HUES6 (cell line): ENCODE measurements around the gene GPATCH1.
"Not testable (repeated sequence)": the region's sequence is repeated elsewhere in the genome, so short reads cannot be mapped to it uniquely, and the experiment has no call there.

Experiments used
- H3K27ac ChIP-seq: 2 replicates; pipeline ENCODE4 v1.7.0; 2013; ENCODE audit warnings: low read depth, mild to moderate bottlenecking, low read length, inconsistent platforms
- H3K27me3 ChIP-seq: 2 replicates; pipeline ENCODE4 v1.6.1; 2013; ENCODE audit warnings: low read length; ENCODE audit not compliant: control insufficient read depth, insufficient read depth
- H3K36me3 ChIP-seq: 2 replicates; pipeline ENCODE4 v1.6.1; 2013; ENCODE audit warnings: low read length; ENCODE audit not compliant: control insufficient read depth, insufficient read depth
- H3K4me1 ChIP-seq: 2 replicates; pipeline ENCODE4 v1.6.1; 2013; ENCODE audit warnings: low read length; ENCODE audit not compliant: control insufficient read depth, insufficient read depth
- H3K4me3 ChIP-seq: 2 replicates; pipeline ENCODE4 v1.5.1; 2013; ENCODE audit warnings: low read depth, low read length
- H3K9ac ChIP-seq: one replicate; pipeline ENCODE4 v1.6.1; 2013; ENCODE audit warnings: mild to moderate bottlenecking, low read length
- H3K9me3 ChIP-seq: 2 replicates; pipeline ENCODE4 v1.6.1; 2013; ENCODE audit warnings: low read depth, low read length; ENCODE audit not compliant: control insufficient read depth, insufficient read depth

Gene GPATCH1

GRCh38 chr19:33041828-33042160 is 39.2 kb upstream of the GPATCH1 start:
- H3K36me3 ChIP-seq, H3K4me3 ChIP-seq, H3K9me3 ChIP-seq, H3K27ac ChIP-seq, H3K27me3 ChIP-seq, H3K9ac ChIP-seq: not testable (repeated sequence)
- peaks cover 13% of the 10 kb centered on the region for H3K4me1 ChIP-seq

- H3K9ac ChIP-seq: no peak overlapping the region
- no peaks in the 10 kb centered on the region for H3K9me3 ChIP-seq
- H3K36me3 ChIP-seq: peaks cover 13% of the 10 kb centered on the region; the same call in 1 of the 2 replicates
- H3K27ac ChIP-seq: no peak overlapping the region
- no peak overlapping the region for H3K4me3 ChIP-seq
- H3K4me1 ChIP-seq: 0 out of 2 replicates have a peak, but pooled peaks cover 3% of the 10 kb centered on the region
- no peaks in the 10 kb centered on the region for H3K27me3 ChIP-seq
These were observed 33.6 kb upstream of the GPATCH1 start for GRCh38 chr19:33047422-33047821.

- Histone ChIP-seq H3K4me3 (no peak overlapping the region), H3K36me3 (peaks cover 8% of the 10 kb centered on the region; the same call in 1 of the 2 replicates), H3K4me1 (0 out of 2 replicates have a peak, but pooled peaks cover 3% of the 10 kb centered on the region), H3K27ac (no peak overlapping the region), H3K9me3 (no peaks in the 10 kb centered on the region), H3K9ac (no peak overlapping the region), H3K27me3 (no peaks in the 10 kb centered on the region)
These were observed 31.9 kb upstream of the GPATCH1 start for GRCh38 chr19:33048806-33049676.

- H3K9me3 ChIP-seq: no peaks in the 10 kb centered on the region
- no peaks in the 10 kb centered on the region for H3K27me3 ChIP-seq
- peaks cover 13% of the 10 kb centered on the region; the same call in 1 of the 2 replicates for H3K36me3 ChIP-seq
- H3K4me3 ChIP-seq: no peak overlapping the region
- H3K27ac ChIP-seq: no peak overlapping the region
- no peak overlapping the region for H3K9ac ChIP-seq
- H3K4me1 ChIP-seq: 0 out of 2 replicates have a peak, but pooled peaks cover 3% of the 10 kb centered on the region
These were observed 30.9 kb upstream of the GPATCH1 start for GRCh38 chr19:33050110-33050509.

- H3K4me1 ChIP-seq: peaks cover 3% of the 10 kb centered on the region; the same call in 1 of the 2 replicates
- H3K27ac ChIP-seq: no peak overlapping the region
These were observed 28.5 kb upstream of the GPATCH1 start for GRCh38 chr19:33052352-33052972.

GRCh38 chr19:33054623-33055022 is 26.4 kb upstream of the GPATCH1 start:
- H3K27ac ChIP-seq: no peak overlapping the region
- no peaks in the 10 kb centered on the region for H3K9me3 ChIP-seq
- no peaks in the 10 kb centered on the region for H3K27me3 ChIP-seq
- H3K4me3 ChIP-seq: no peak overlapping the region
- H3K4me1 ChIP-seq: no peaks in the 10 kb centered on the region; the same call in 1 of the 2 replicates
- H3K9ac ChIP-seq: no peak overlapping the region
- H3K36me3 ChIP-seq: peaks cover 13% of the 10 kb centered on the region; the same call in 1 of the 2 replicates

More at GRCh38 chr19:33052352-33052972, 28.5 kb upstream of the GPATCH1 start:
- Histone ChIP-seq H3K9me3 (no peaks in the 10 kb centered on the region), H3K27me3 (no peaks in the 10 kb centered on the region), H3K36me3 (peaks cover 13% of the 10 kb centered on the region; the same call in 1 of the 2 replicates), H3K4me3 (no peak overlapping the region), H3K9ac (no peak overlapping the region)

- Histone ChIP-seq H3K9ac (no peak overlapping the region), H3K4me3 (no peak overlapping the region), H3K27ac (no peak overlapping the region), H3K9me3 (no peaks in the 10 kb centered on the region), H3K27me3 (no peaks in the 10 kb centered on the region), H3K4me1 (no peaks in the 10 kb centered on the region; the same call in 1 of the 2 replicates), H3K36me3 (peaks cover 13% of the 10 kb centered on the region; the same call in 1 of the 2 replicates)
These were observed 25.3 kb upstream of the GPATCH1 start for GRCh38 chr19:33055718-33056117.

- no peak overlapping the region for H3K27ac ChIP-seq
- no peak overlapping the region for H3K4me3 ChIP-seq
- H3K9ac ChIP-seq: no peak overlapping the region
- peaks cover 5% of the 10 kb centered on the region for H3K4me1 ChIP-seq
- no peaks in the 10 kb centered on the region for H3K36me3 ChIP-seq
- no peaks in the 10 kb centered on the region for H3K9me3 ChIP-seq
- peaks cover 21% of the 10 kb centered on the region for H3K27me3 ChIP-seq
These were observed 20.4 kb upstream of the GPATCH1 start for GRCh38 chr19:33060586-33060985.

GRCh38 chr19:33062902-33063301 is 18.1 kb upstream of the GPATCH1 start:
- no peak overlapping the region for H3K9ac ChIP-seq

GRCh38 chr19:33063356-33063752 is 17.6 kb upstream of the GPATCH1 start:
- Histone ChIP-seq H3K27ac (no peak overlapping the region), H3K9ac (no peak overlapping the region), H3K4me3 (peak overlapping the region; percentile 88), H3K4me1 (peaks cover 5% of the 10 kb centered on the region; the same call in 1 of the 2 replicates), H3K36me3 (no peaks in the 10 kb centered on the region), H3K27me3 (peaks cover 21% of the 10 kb centered on the region), H3K9me3 (no peaks in the 10 kb centered on the region)

More at GRCh38 chr19:33062902-33063301, 18.1 kb upstream of the GPATCH1 start:
- no peaks in the 10 kb centered on the region for H3K36me3 ChIP-seq
- no peaks in the 10 kb centered on the region for H3K9me3 ChIP-seq
- H3K4me3 ChIP-seq: peak overlapping the region; percentile 88
- peaks cover 5% of the 10 kb centered on the region; the same call in 1 of the 2 replicates for H3K4me1 ChIP-seq
- peaks cover 21% of the 10 kb centered on the region for H3K27me3 ChIP-seq
- H3K27ac ChIP-seq: no peak overlapping the region
